ENCODE results near the gene HEPHL1.
"Not testable (repeated sequence)": the region's sequence is repeated elsewhere in the genome, so short reads cannot be mapped to it uniquely, and the experiment has no call there.

The HEPHL1 gene

GRCh38 chr11:94151903-94152677 is 130.9 kb downstream of the HEPHL1 start:
- no peak for DNase-seq (ENCODE audit: low spot score)

GRCh38 chr11:94152678-94153065 is 131.5 kb downstream of the HEPHL1 start:
- no peak for DNase-seq (ENCODE audit: low spot score)

GRCh38 chr11:94153320-94153719 is 132.2 kb downstream of the HEPHL1 start:
- no peak for DNase-seq (ENCODE audit: low spot score)

GRCh38 chr11:94154095-94154856 is 133.1 kb downstream of the HEPHL1 start:
- DNase-seq (ENCODE audit: low spot score), result no peak

GRCh38 chr11:94157339-94157738 is 136.2 kb downstream of the HEPHL1 start:
- DNase-seq (ENCODE audit: low spot score), result not testable (repeated sequence)

All from ecto neural progenitor cell (in vitro differentiated cells).